GM23338 (cell line): ENCODE data around the gene TRAPPC2. TPM values are rescaled to one million over a fixed set of nuclear protein-coding genes. Genes with fewer than 3 reads are reported as not detected.

Source experiments
- ATAC-seq: fragments of 200-7000 bp; cut with Tn5 transposase; 3 replicates; pipeline ENCODE4 v1.9.1; 2020
- DNase-seq: peaks from one replicate; pipeline ENCODE4 v3.0.0-alpha.2; 2015; ENCODE audit warnings: low spot score
- H2AFZ ChIP-seq: fragments of 200-600 bp; sonication (generic); 2 replicates; pipeline ENCODE4 v1.8.0; 2016; ENCODE audit warnings: antibody characterized with exemption, mild to moderate bottlenecking, moderate library complexity
- H3F3A ChIP-seq: fragments of 200-600 bp; sonication (generic); replicated peaks from 2 replicates; pipeline ENCODE4 v1.8.0; 2017; ENCODE audit warnings: antibody characterized with exemption, mixed run types, low read depth
- H3K27ac ChIP-seq: fragments of 200-600 bp; sonication (generic); 2 replicates; pipeline ENCODE4 v1.6.1; 2016; ENCODE audit warnings: low read depth
- H3K27me3 ChIP-seq: fragments of 200-600 bp; sonication (generic); 2 replicates; pipeline ENCODE4 v1.8.0; 2016; ENCODE audit warnings: mild to moderate bottlenecking, mixed run types, moderate library complexity; ENCODE audit not compliant: insufficient read depth
- H3K36me3 ChIP-seq: fragments of 200-600 bp; sonication (generic); 2 replicates; pipeline ENCODE4 v1.8.0; 2016; ENCODE audit warnings: mild to moderate bottlenecking; ENCODE audit not compliant: insufficient read depth
- H3K4me1 ChIP-seq: fragments of 200-600 bp; sonication (generic); 2 replicates; pipeline ENCODE4 v1.8.0; 2016; ENCODE audit warnings: mild to moderate bottlenecking, moderate library complexity; ENCODE audit not compliant: insufficient read depth
- H3K4me2 ChIP-seq: fragments of 200-600 bp; sonication (generic); 2 replicates; pipeline ENCODE4 v1.7.1; 2017; ENCODE audit warnings: mixed run types
- H3K4me3 ChIP-seq: fragments of 200-600 bp; sonication (generic); 2 replicates; pipeline ENCODE4 v1.6.1; 2016; ENCODE audit warnings: mixed run types
- H3K79me2 ChIP-seq: fragments of 200-600 bp; sonication (generic); replicated peaks from 2 replicates; pipeline ENCODE4 v1.8.0; 2017; ENCODE audit warnings: mild to moderate bottlenecking; ENCODE audit not compliant: insufficient read depth
- H3K9me2 ChIP-seq: fragments of 200-600 bp; sonication (generic); 2 replicates; pipeline ENCODE4 v1.8.0; 2017; ENCODE audit not compliant: insufficient read depth
- H4K20me1 ChIP-seq: fragments of 200-600 bp; sonication (generic); replicated peaks from 2 replicates; pipeline ENCODE4 v1.8.0; 2017; ENCODE audit warnings: mild to moderate bottlenecking; ENCODE audit not compliant: insufficient read depth
- H3K27ac Mint-ChIP-seq: 2 replicates; pipeline ENCODE4 v1.8.0; 2020; ENCODE audit warnings: inconsistent platforms, mild to moderate bottlenecking, moderate library complexity, mixed read lengths
- H3K27me3 Mint-ChIP-seq: 3 replicates; pipeline ENCODE4 v1.8.0; 2022; ENCODE audit warnings: low read depth, mild to moderate bottlenecking, moderate library complexity, mixed read lengths, inconsistent platforms; ENCODE audit not compliant: insufficient read depth, poor library complexity
- H3K36me3 Mint-ChIP-seq: 3 replicates; pipeline ENCODE4 v1.8.0; 2021; ENCODE audit warnings: low read depth, mild to moderate bottlenecking, inconsistent platforms, moderate library complexity, mixed read lengths
- H3K4me1 Mint-ChIP-seq: 3 replicates; pipeline ENCODE4 v1.8.0; 2020; ENCODE audit warnings: mild to moderate bottlenecking, inconsistent platforms, mixed read lengths
- H3K4me3 Mint-ChIP-seq: 3 replicates; pipeline ENCODE4 v1.8.0; 2021; ENCODE audit warnings: moderate library complexity, mild to moderate bottlenecking, inconsistent platforms, mixed read lengths
- H3K9me3 Mint-ChIP-seq: 3 replicates; pipeline ENCODE4 v1.8.0; 2020; ENCODE audit warnings: moderate library complexity, mild to moderate bottlenecking, inconsistent platforms, mixed read lengths
- CREB1 ChIP-seq: fragments of 250-450 bp; sonication (Bioruptor Pico); IDR thresholded peaks from 2 replicates; pipeline ENCODE4 v1.5.0; 2020; ENCODE audit warnings: low read depth, mild to moderate bottlenecking, moderate library complexity
- EZH2 ChIP-seq: fragments of 200-600 bp; sonication (generic); IDR thresholded peaks from one replicate; pipeline ENCODE4 v1.8.0; 2017; ENCODE audit warnings: antibody characterized with exemption, mild to moderate bottlenecking, low read depth; ENCODE audit not compliant: unreplicated experiment
- EZH2phosphoT487 ChIP-seq: fragments of 200-600 bp; sonication (generic); IDR thresholded peaks from one replicate; pipeline ENCODE4 v1.8.1; 2018; ENCODE audit warnings: antibody characterized with exemption; ENCODE audit not compliant: unreplicated experiment
- NANOG ChIP-seq: IDR thresholded peaks from 2 replicates; pipeline ENCODE4 v1.6.1; 2016; ENCODE audit warnings: antibody characterized with exemption, borderline replicate concordance
- STAT1 ChIP-seq: IDR thresholded peaks from one replicate; pipeline ENCODE4 v1.6.1; 2016; ENCODE audit warnings: antibody characterized with exemption; ENCODE audit not compliant: unreplicated experiment
- ZNF114 ChIP-seq: fragments of 250-450 bp; sonication (Bioruptor Pico); IDR thresholded peaks from 2 replicates; pipeline ENCODE4 v1.5.0; 2020; ENCODE audit warnings: mild to moderate bottlenecking, moderate library complexity
- ZNF331 ChIP-seq: fragments of 250-450 bp; sonication (Bioruptor Pico); IDR thresholded peaks from 2 replicates; pipeline ENCODE4 v1.5.0; 2020; ENCODE audit warnings: low read depth, mild to moderate bottlenecking, moderate library complexity
- polyA plus RNA-seq: library from polyadenylated mRNA; unstranded; fragments of >200 nt; fragmentation: Nextera tagmentation; extraction: Ambion mirVana; gene quantifications from 2 replicates; pipeline ENCODE4 v1.2.1, GENCODE V29; 2016
- total RNA-seq: library from RNA; depleted of rRNA; stranded (reverse); fragments of >200 nt; shearing (Covaris generic); gene quantifications from 2 replicates; pipeline ENCODE4 v1.2.3, GENCODE V29; 2014
- TF ChIP-seq, protein P1 (sequence below): IDR thresholded peaks from 2 replicates; pipeline ENCODE4 v1.6.1; 2016; ENCODE audit warnings: antibody characterized with exemption
- TF ChIP-seq, protein P2 (sequence below): IDR thresholded peaks from one replicate; pipeline ENCODE4 v1.6.1; 2018; ENCODE audit warnings: antibody characterized with exemption; ENCODE audit not compliant: unreplicated experiment
- TF ChIP-seq, protein P3 (sequence below), 2 experiments: fragments of 200-600 bp in 1 of 2; sonication (generic) in 1 of 2; conservative IDR thresholded peaks; 2 replicates each; pipeline versions ENCODE4 v1.5.1 to v1.6.1; 2016 to 2017; ENCODE audit warnings: antibody characterized with exemption in 2 of 2, low read depth in 2 of 2, mild to moderate bottlenecking in 2 of 2, moderate library complexity in 1 of 2

Gene TRAPPC2
- total and polyA plus RNA-seq, 2 experiments from 2014 or later: 11.7 to 14.6 TPM

GRCh38 chrX:13775837-13776236 lies 41.4 kb upstream of the TRAPPC2 start:
- no peak for TF ChIP-seq EZH2phosphoT487
- TF ChIP-seq ZNF331 (CRISPR knock-in tag): no peak
- TF ChIP-seq, protein P1, sequence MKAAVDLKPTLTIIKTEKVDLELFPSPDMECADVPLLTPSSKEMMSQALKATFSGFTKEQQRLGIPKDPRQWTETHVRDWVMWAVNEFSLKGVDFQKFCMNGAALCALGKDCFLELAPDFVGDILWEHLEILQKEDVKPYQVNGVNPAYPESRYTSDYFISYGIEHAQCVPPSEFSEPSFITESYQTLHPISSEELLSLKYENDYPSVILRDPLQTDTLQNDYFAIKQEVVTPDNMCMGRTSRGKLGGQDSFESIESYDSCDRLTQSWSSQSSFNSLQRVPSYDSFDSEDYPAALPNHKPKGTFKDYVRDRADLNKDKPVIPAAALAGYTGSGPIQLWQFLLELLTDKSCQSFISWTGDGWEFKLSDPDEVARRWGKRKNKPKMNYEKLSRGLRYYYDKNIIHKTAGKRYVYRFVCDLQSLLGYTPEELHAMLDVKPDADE: no peak
- TF ChIP-seq EZH2: no peak
- no peak for TF ChIP-seq STAT1
- TF ChIP-seq CREB1 (CRISPR knock-in tag): no peak
- TF ChIP-seq, protein P2, sequence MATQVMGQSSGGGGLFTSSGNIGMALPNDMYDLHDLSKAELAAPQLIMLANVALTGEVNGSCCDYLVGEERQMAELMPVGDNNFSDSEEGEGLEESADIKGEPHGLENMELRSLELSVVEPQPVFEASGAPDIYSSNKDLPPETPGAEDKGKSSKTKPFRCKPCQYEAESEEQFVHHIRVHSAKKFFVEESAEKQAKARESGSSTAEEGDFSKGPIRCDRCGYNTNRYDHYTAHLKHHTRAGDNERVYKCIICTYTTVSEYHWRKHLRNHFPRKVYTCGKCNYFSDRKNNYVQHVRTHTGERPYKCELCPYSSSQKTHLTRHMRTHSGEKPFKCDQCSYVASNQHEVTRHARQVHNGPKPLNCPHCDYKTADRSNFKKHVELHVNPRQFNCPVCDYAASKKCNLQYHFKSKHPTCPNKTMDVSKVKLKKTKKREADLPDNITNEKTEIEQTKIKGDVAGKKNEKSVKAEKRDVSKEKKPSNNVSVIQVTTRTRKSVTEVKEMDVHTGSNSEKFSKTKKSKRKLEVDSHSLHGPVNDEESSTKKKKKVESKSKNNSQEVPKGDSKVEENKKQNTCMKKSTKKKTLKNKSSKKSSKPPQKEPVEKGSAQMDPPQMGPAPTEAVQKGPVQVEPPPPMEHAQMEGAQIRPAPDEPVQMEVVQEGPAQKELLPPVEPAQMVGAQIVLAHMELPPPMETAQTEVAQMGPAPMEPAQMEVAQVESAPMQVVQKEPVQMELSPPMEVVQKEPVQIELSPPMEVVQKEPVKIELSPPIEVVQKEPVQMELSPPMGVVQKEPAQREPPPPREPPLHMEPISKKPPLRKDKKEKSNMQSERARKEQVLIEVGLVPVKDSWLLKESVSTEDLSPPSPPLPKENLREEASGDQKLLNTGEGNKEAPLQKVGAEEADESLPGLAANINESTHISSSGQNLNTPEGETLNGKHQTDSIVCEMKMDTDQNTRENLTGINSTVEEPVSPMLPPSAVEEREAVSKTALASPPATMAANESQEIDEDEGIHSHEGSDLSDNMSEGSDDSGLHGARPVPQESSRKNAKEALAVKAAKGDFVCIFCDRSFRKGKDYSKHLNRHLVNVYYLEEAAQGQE: no peak
- TF ChIP-seq ZNF114 (CRISPR knock-in tag): no peak
- no peak for TF ChIP-seq NANOG
- TF ChIP-seq, protein P3, sequence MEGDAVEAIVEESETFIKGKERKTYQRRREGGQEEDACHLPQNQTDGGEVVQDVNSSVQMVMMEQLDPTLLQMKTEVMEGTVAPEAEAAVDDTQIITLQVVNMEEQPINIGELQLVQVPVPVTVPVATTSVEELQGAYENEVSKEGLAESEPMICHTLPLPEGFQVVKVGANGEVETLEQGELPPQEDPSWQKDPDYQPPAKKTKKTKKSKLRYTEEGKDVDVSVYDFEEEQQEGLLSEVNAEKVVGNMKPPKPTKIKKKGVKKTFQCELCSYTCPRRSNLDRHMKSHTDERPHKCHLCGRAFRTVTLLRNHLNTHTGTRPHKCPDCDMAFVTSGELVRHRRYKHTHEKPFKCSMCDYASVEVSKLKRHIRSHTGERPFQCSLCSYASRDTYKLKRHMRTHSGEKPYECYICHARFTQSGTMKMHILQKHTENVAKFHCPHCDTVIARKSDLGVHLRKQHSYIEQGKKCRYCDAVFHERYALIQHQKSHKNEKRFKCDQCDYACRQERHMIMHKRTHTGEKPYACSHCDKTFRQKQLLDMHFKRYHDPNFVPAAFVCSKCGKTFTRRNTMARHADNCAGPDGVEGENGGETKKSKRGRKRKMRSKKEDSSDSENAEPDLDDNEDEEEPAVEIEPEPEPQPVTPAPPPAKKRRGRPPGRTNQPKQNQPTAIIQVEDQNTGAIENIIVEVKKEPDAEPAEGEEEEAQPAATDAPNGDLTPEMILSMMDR (conservative IDR thresholded peaks at IDR 0.05; ENCODE audit: low read depth in 2 of 2): no peak
- Histone ChIP-seq H3K79me2 (no peaks in the 10 kb centered on the region), H3K4me2 (no peak overlapping the region), H3K36me3 (0 out of 2 replicates have a peak, but pooled peaks cover 5% of the 10 kb centered on the region), H2AFZ (no peak overlapping the region), H3K27me3 (no peaks in the 10 kb centered on the region), H3K4me3 (no peak overlapping the region), H3K4me1 (no peaks in the 10 kb centered on the region), H3K9me2 (no peaks in the 10 kb centered on the region), H4K20me1 (no peaks in the 10 kb centered on the region), H3K27ac (no peak overlapping the region), H3F3A (no peaks in the 10 kb centered on the region)
- Mint-ChIP-seq H3K4me3 (no peak overlapping the region), H3K27me3 (no peaks in the 10 kb centered on the region), H3K27ac (no peak overlapping the region), H3K4me1 (peaks cover 7% of the 10 kb centered on the region; the same call in 2 of the 3 replicates), H3K36me3 (peaks cover 44% of the 10 kb centered on the region), H3K9me3 (no peaks in the 10 kb centered on the region; the same call in 2 of the 3 replicates)
- no peak for ATAC-seq
- no peak for DNase-seq
